ENCODE results near the gene FSD1L. TPM values are rescaled to one million over a fixed set of nuclear protein-coding genes. Genes with fewer than 3 reads are reported as not detected.
"Not testable (repeated sequence)": the region's sequence is repeated elsewhere in the genome, so short reads cannot be mapped to it uniquely, and the experiment has no call there.

FSD1L gene
- polyA plus RNA-seq, 4 donors, result 2.2 to 14.4 (median 3.0) TPM

- WGBS, 3 donors, result 83 to 90% (median 85%) methylated on average over 16 of the region's 16 CpGs
- not testable (repeated sequence) for FAIRE-seq; H3K9me3 ChIP-seq (ENCODE audit: control insufficient read depth in 2 of 2, insufficient read depth in 1 of 2, low read depth in 1 of 2, low read length in 1 of 2)
Measured at GRCh38 chr9:105581550-105581949, 133.7 kb downstream of the FSD1L start.

GRCh38 chr9:105593145-105593544 lies 145.3 kb downstream of the FSD1L start:
- peaks cover 0 to 18% of the 10 kb centered on the region in 2 donors for H3K9me3 ChIP-seq (ENCODE audit: control insufficient read depth in 2 of 2, insufficient read depth in 1 of 2, low read depth in 1 of 2, low read length in 1 of 2)
- H3K27ac ChIP-seq (ENCODE audit: low read depth in 1 of 3, low read length in 2 of 3), result no peak overlapping the region
- peaks cover 0 to 18% (median 0%) of the 10 kb centered on the region in 3 donors for H3K36me3 ChIP-seq (ENCODE audit: control insufficient read depth in 3 of 3, insufficient read depth in 2 of 3, low read depth in 1 of 3, low read length in 3 of 3)
- WGBS, 3 donors, result 86 to 98% (median 95%) methylated on average over 3 of the region's 3 CpGs
- H3K4me1 ChIP-seq (ENCODE audit: control insufficient read depth in 3 of 3, insufficient read depth in 2 of 3, low read depth in 1 of 3, low read length in 2 of 3), result no peaks in the 10 kb centered on the region
- no peaks in the 10 kb centered on the region for H3K27me3 ChIP-seq (ENCODE audit: control insufficient read depth in 3 of 3, insufficient read depth in 3 of 3, low read length in 3 of 3)
- FAIRE-seq (no peak), DNase-seq (no peak)
- no peak overlapping the region for H3K4me3 ChIP-seq (ENCODE audit: low read depth in 1 of 3, low read length in 3 of 3)

More at GRCh38 chr9:105581550-105581949, 133.7 kb downstream of the FSD1L start:
- H3K36me3 ChIP-seq (ENCODE audit: control insufficient read depth in 3 of 3, insufficient read depth in 2 of 3, low read depth in 1 of 3, low read length in 3 of 3); H3K4me3 ChIP-seq (ENCODE audit: low read depth in 1 of 3, low read length in 3 of 3); DNase-seq; H3K4me1 ChIP-seq (ENCODE audit: control insufficient read depth in 3 of 3, insufficient read depth in 2 of 3, low read depth in 1 of 3, low read length in 2 of 3); H3K27ac ChIP-seq (ENCODE audit: low read depth in 1 of 3, low read length in 2 of 3); H3K27me3 ChIP-seq (ENCODE audit: control insufficient read depth in 3 of 3, insufficient read depth in 3 of 3, low read length in 3 of 3): not testable (repeated sequence)

Other genes with a start within 250 kb of the FSD1L start
- 10 to 100 TPM in 3 of 4 donors, 1 to 10 TPM in 1; 7.8 to 70.0 (median 16.0) TPM for gene SLC44A1, start 203.4 kb upstream of the FSD1L start, polyA plus RNA-seq
- 10 to 100 TPM in 1 of 4 donors, 1 to 10 TPM in 2, under 1 TPM in 1; 0.67 to 17.3 (median 2.7) TPM for gene FKTN, start 110.1 kb downstream of the FSD1L start, polyA plus RNA-seq
- gene TAL2, start 214.4 kb downstream of the FSD1L start, polyA plus RNA-seq, result under 1 TPM in 2 of 4 donors, not detected in 2; 0.10 to 0.77 TPM
- gene TMEM38B, start 246.5 kb downstream of the FSD1L start, polyA plus RNA-seq, result 10 to 100 TPM in 2 of 4 donors, 1 to 10 TPM in 2; 2.9 to 44.6 (median 10.2) TPM